GM12878 (cell line): ENCODE data around the gene PUS3. TPM values are rescaled to one million over a fixed set of nuclear protein-coding genes. Genes with fewer than 3 reads are reported as not detected.

ENCODE experiments used
- ATAC-seq: fragments of 200-7000 bp; cut with Tn5 transposase; 3 replicates; pipeline ENCODE4 v1.9.1; 2020; ENCODE audit warnings: mild to moderate bottlenecking, moderate library complexity
- BruUV-seq: library from RNA; stranded (reverse); fragments of 400-500 nt; replicated peaks from 2 replicates; lab custom pipeline; 2021; lab: Mats Ljungman, UMichigan
- CTCF ChIA-PET: fragments of 300-600 bp; sonication (Branson Sonifier 250); formaldehyde crosslinking; extraction: SDS; loops from one replicate; lab custom pipeline; 2021; ENCODE audit warnings: inconsistent platforms; lab: Yijun Ruan, JAX
- POLR2A ChIA-PET: fragments of 350-600 bp; formaldehyde crosslinking; extraction: SDS; loops from one replicate; lab custom pipeline; 2021; ENCODE audit warnings: inconsistent platforms; lab: Charles Lee
- RAD21 ChIA-PET: fragments of 300-600 bp; sonication (Branson Sonifier 250); formaldehyde crosslinking; loops from one replicate; lab custom pipeline; 2023; ENCODE audit warnings: antibody characterized with exemption; ENCODE audit not compliant: unreplicated experiment; lab: Charles Lee
- SMC1A ChIA-PET: fragments of 300-600 bp; sonication (Branson Sonifier 250); formaldehyde crosslinking; loops from one replicate; lab custom pipeline; 2023; ENCODE audit not compliant: unreplicated experiment, uncharacterized antibody; lab: Charles Lee
- DNase-seq: peaks from one replicate; pipeline ENCODE4 v3.0.0-alpha.2; 2011; ENCODE audit warnings: low read depth, low spot score
- FAIRE-seq: peaks from 3 replicates; lab custom pipeline; 2011; peaks lifted over from hg19 to GRCh38; lab: Jason Lieb, UNC
- H2AFZ ChIP-seq: 2 replicates; pipeline ENCODE4 v1.6.0; 2011; ENCODE audit warnings: low read depth, low read length, control low read depth; ENCODE audit not compliant: control insufficient read depth
- H3K27ac ChIP-seq: 2 replicates; pipeline ENCODE4 v1.5.1; 2011; ENCODE audit warnings: control low read depth; ENCODE audit not compliant: control insufficient read depth, insufficient read depth
- H3K27me3 ChIP-seq, 2 experiments: replicated peaks in 1 of 2; 2 replicates each; pipeline versions ENCODE4 v1.6.0 to v1.6.1; 2011; ENCODE audit warnings: low read length in 1 of 2; ENCODE audit not compliant: control insufficient read depth in 2 of 2, insufficient read depth in 2 of 2
- H3K36me3 ChIP-seq, 2 experiments: 2 replicates each; pipeline ENCODE4 v1.5.1; 2011; ENCODE audit warnings: low read length in 1 of 2; ENCODE audit not compliant: control insufficient read depth in 2 of 2, insufficient read depth in 2 of 2
- H3K4me1 ChIP-seq: 2 replicates; pipeline ENCODE4 v1.6.1; 2011; ENCODE audit warnings: mild to moderate bottlenecking, low read length, moderate library complexity, mixed read lengths; ENCODE audit not compliant: control insufficient read depth, insufficient read depth
- H3K4me2 ChIP-seq: 2 replicates; pipeline ENCODE4 v1.6.0; 2011; ENCODE audit warnings: control low read depth; ENCODE audit not compliant: control insufficient read depth, insufficient read depth
- H3K4me3 ChIP-seq: fragments of 200-600 bp; sonication (generic); 2 replicates; pipeline ENCODE4 v1.5.1; 2016
- H3K79me2 ChIP-seq: 2 replicates; pipeline ENCODE4 v1.6.0; 2011; ENCODE audit warnings: low read length; ENCODE audit not compliant: control insufficient read depth, insufficient read depth
- H3K9ac ChIP-seq: 2 replicates; pipeline ENCODE4 v1.8.0; 2011; ENCODE audit warnings: low read length, control low read depth, mixed read lengths; ENCODE audit not compliant: control insufficient read depth, insufficient read depth
- H3K9me3 ChIP-seq: replicated peaks from 3 replicates; pipeline ENCODE4 v1.5.1; 2011; ENCODE audit warnings: mild to moderate bottlenecking, low read length; ENCODE audit not compliant: control insufficient read depth, insufficient read depth
- H4K20me1 ChIP-seq: 2 replicates; pipeline ENCODE4 v1.6.0; 2011; ENCODE audit not compliant: control insufficient read depth, insufficient read depth
- CHD1 ChIP-seq: IDR thresholded peaks from 2 replicates; pipeline ENCODE4 v1.6.1; 2012; ENCODE audit warnings: low read depth, low read length, improper control_type of control experiment
- FOS ChIP-seq: IDR thresholded peaks from 3 replicates; pipeline ENCODE4 v1.6.1; 2011; ENCODE audit warnings: borderline replicate concordance; ENCODE audit not compliant: insufficient read length; ENCODE audit errors: extremely low read depth
- GABPA ChIP-seq: IDR thresholded peaks from 2 replicates; pipeline ENCODE4 v1.6.1; 2014; ENCODE audit warnings: antibody characterized with exemption, low read depth, mild to moderate bottlenecking, inconsistent platforms
- JUNB ChIP-seq: IDR thresholded peaks from 2 replicates; pipeline ENCODE4 v1.6.1; 2016; ENCODE audit warnings: antibody characterized with exemption, mild to moderate bottlenecking
- LARP7 ChIP-seq: fragments of 450-650 bp; IDR thresholded peaks from 2 replicates; pipeline ENCODE4 v1.6.1; 2017; ENCODE audit warnings: mild to moderate bottlenecking
- MEF2A ChIP-seq: IDR thresholded peaks from 2 replicates; pipeline ENCODE4 v1.6.1; 2011; ENCODE audit warnings: low read depth, mild to moderate bottlenecking, low read length, moderate library complexity; ENCODE audit not compliant: insufficient read depth
- RUNX3 ChIP-seq: IDR thresholded peaks from 2 replicates; pipeline ENCODE4 v1.6.1; 2012; ENCODE audit warnings: low read length, inconsistent platforms
- SMAD1 ChIP-seq: fragments of 450-650 bp; IDR thresholded peaks from 2 replicates; pipeline ENCODE4 v1.6.1; 2018; ENCODE audit warnings: mild to moderate bottlenecking, low read depth; ENCODE audit not compliant: partially characterized antibody
- SMAD5 ChIP-seq: IDR thresholded peaks from 2 replicates; pipeline ENCODE4 v1.6.1; 2016; ENCODE audit warnings: antibody characterized with exemption, low read depth
- YBX1 ChIP-seq: fragments of 450-650 bp; IDR thresholded peaks from 2 replicates; pipeline ENCODE4 v1.6.1; 2016; ENCODE audit warnings: antibody characterized with exemption
- ZNF207 ChIP-seq: fragments of 450-650 bp; IDR thresholded peaks from 2 replicates; pipeline ENCODE4 v1.6.1; 2014; ENCODE audit warnings: antibody characterized with exemption, mild to moderate bottlenecking, borderline replicate concordance
- WGBS: methylation state at CpG from one replicate; pipeline ENCODE4 v1.1.6; 2016; ENCODE audit warnings: low lambda C conversion rate; ENCODE audit not compliant: insufficient replicate concordance, insufficient coverage; ENCODE audit errors: missing lambda C conversion rate; 5-methylcytosine and 5-hydroxymethylcytosine counted together
- in situ Hi-C: fragments of 300-500 bp; cut with MboI; formaldehyde crosslinking; loops from 9 replicates; pipeline ENCODE4 v1.14.3; 2018; ENCODE audit warnings: mixed read lengths
- intact Hi-C: fragments of 100-400 bp; cut with micrococcal nuclease; formaldehyde crosslinking; loops from one replicate; pipeline ENCODE4 v1.14.2; 2022; ENCODE audit not compliant: unreplicated experiment
- polyA plus RNA-seq, 11 experiments: library from polyadenylated mRNA; depleted of rRNA in 4 of 11; unstranded in 6 of 11; stranded (reverse) in 5 of 11; fragments of >200 nt; fragmentation: Nextera tagmentation in 4 of 11; fragmentation: Illumina TruSeq in 1 of 11; extraction: Ambion mirVana in 4 of 11; extraction: Trizol in 1 of 11; gene quantifications; 1 replicate in 1 of 11; 2 replicates in 10 of 11; pipeline versions ENCODE4 v1.2.1 to v1.2.3, GENCODE V29; 2011 to 2016; ENCODE audit warnings: inconsistent platforms in 2 of 11, missing spikeins in 2 of 11, low read depth in 1 of 11
- total RNA-seq, 4 experiments: library from RNA; depleted of rRNA in 3 of 4; stranded (reverse); fragments of >200 nt in 3 of 4; fragmentation: Illumina TruSeq in 1 of 4; extraction: Trizol in 1 of 4; gene quantifications; 2 replicates each; pipeline versions ENCODE4 v1.2.1 to v1.2.3, GENCODE V29; 2013 to 2021
- TF ChIP-seq, protein P1 (sequence below): fragments of 450-650 bp; IDR thresholded peaks from 2 replicates; pipeline ENCODE4 v1.6.1; 2017; ENCODE audit warnings: mild to moderate bottlenecking, moderate library complexity

PUS3 gene
- total and polyA plus RNA-seq, 10 of the 15 experiments (the other 5 are each of a cell fraction or from before 2014, with no cell fraction given), result 10.9 to 22.4 (median 14.3) TPM

DNA sequence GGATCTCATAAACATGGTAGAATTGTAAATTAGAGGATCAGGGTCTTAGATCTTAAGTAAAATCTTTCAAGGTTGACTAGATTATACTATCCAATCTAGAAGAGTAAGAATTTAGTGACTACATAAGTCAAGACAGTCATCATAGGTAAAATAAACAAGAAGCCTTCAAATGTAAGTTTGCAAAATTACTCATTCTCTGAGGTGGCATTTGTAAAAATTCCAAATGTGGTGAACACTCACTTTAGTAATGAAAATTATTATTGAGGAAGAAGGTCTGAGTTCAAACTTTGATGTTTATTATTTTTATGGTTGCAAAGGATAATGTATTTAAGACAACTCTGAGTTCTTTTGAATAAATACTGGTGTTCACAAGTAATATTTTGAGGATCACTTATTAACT, 10.9 kb downstream of the PUS3 start:
- peaks cover 25% of the 10 kb centered on the region for H3K79me2 ChIP-seq
- FAIRE-seq, result no peak
- H2AFZ ChIP-seq, result no peak overlapping the region
- H3K9me3 ChIP-seq, result no peaks in the 10 kb centered on the region
- ATAC-seq, result no peak
- SMC1A ChIA-PET, result interaction anchor here (0.7 to 1.7 kb wide), 4 partner anchors 11 to 322 kb away, joined by 3 to 4 read pairs (median 4); partner anchors contain the start of genes EI24 and PUS3
- H3K36me3 ChIP-seq, result peaks cover 0 to 17% of the 10 kb centered on the region in 2 experiments; a peak in 1 of 4 replicates
- no peak for TF ChIP-seq GABPA
- TF ChIP-seq FOS, result no peak
- no peak for TF ChIP-seq RUNX3
- no peak overlapping the region for H3K27ac ChIP-seq
- H3K27me3 ChIP-seq, result no peaks in the 10 kb centered on the region
- H3K4me3 ChIP-seq, result no peak overlapping the region
- H3K9ac ChIP-seq, result no peak overlapping the region
- in situ Hi-C loops, result loop anchor here (25.0 kb wide), 1 partner anchor 930 kb away; the partner anchor contains the start of gene CCDC15
- no peak overlapping the region for H3K4me2 ChIP-seq
- no peak for DNase-seq
- CTCF ChIA-PET, result no interaction called here
- POLR2A ChIA-PET, result interaction anchor here (1.0 kb wide), 1 partner anchor 14 kb away, joined by 3 read pairs; no protein-coding TSS in a partner anchor
- no TSS peak for BruUV-seq
- no peaks in the 10 kb centered on the region for H4K20me1 ChIP-seq
- intact Hi-C loops, result no loop called here
- H3K4me1 ChIP-seq, result no peaks in the 10 kb centered on the region
- RAD21 ChIA-PET, result no interaction called here

DNA sequence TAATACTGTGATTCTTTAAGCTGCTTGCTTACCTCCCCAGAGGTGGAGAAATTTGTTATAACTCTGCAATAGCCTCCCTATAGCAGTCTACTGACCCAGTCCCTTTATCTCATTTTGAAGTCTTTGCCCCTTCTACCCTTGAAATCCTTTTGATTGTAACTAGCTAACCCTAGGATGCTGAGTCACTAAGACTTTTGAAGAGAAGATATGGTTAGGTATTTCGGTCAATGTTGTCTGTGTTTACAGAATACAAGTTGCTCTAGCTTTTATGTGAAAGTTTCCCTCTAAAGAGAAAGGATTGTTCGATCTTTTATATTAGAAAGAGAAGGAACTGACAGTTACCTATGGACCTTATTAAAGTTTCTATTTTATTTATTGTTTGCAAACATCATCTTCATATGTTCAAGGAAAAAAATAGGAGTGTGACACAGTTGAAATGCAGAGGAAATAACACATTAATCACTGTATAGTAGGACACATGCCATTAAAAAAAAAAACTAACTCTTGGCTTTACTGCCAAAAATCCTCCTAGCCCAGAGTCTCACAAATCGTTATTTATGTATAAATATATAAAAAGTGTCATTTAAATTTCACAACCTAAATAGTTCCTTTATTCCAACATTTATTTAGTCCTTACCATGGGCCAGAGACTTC, 12.4 kb downstream of the PUS3 start:
- TSS peak; percentile 37 for BruUV-seq
- H3K79me2 ChIP-seq, result peaks cover 29% of the 10 kb centered on the region
- TF ChIP-seq CHD1 (no peak), SMAD1 (no peak), ZNF207 (no peak), JUNB (no peak), SMAD5 (no peak), YBX1 (no peak), MEF2A (no peak), LARP7 (no peak)
- TF ChIP-seq, protein P1, sequence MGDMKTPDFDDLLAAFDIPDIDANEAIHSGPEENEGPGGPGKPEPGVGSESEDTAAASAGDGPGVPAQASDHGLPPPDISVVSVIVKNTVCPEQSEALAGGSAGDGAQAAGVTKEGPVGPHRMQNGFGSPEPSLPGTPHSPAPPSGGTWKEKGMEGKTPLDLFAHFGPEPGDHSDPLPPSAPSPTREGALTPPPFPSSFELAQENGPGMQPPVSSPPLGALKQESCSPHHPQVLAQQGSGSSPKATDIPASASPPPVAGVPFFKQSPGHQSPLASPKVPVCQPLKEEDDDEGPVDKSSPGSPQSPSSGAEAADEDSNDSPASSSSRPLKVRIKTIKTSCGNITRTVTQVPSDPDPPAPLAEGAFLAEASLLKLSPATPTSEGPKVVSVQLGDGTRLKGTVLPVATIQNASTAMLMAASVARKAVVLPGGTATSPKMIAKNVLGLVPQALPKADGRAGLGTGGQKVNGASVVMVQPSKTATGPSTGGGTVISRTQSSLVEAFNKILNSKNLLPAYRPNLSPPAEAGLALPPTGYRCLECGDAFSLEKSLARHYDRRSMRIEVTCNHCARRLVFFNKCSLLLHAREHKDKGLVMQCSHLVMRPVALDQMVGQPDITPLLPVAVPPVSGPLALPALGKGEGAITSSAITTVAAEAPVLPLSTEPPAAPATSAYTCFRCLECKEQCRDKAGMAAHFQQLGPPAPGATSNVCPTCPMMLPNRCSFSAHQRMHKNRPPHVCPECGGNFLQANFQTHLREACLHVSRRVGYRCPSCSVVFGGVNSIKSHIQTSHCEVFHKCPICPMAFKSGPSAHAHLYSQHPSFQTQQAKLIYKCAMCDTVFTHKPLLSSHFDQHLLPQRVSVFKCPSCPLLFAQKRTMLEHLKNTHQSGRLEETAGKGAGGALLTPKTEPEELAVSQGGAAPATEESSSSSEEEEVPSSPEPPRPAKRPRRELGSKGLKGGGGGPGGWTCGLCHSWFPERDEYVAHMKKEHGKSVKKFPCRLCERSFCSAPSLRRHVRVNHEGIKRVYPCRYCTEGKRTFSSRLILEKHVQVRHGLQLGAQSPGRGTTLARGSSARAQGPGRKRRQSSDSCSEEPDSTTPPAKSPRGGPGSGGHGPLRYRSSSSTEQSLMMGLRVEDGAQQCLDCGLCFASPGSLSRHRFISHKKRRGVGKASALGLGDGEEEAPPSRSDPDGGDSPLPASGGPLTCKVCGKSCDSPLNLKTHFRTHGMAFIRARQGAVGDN, result no peak
- no peaks in the 10 kb centered on the region for H3K4me1 ChIP-seq
- CTCF ChIA-PET, result interaction anchor here (1.1 to 1.5 kb wide), 2 partner anchors 8 to 20 kb away, joined by 6 read pairs; no protein-coding TSS in a partner anchor
- POLR2A ChIA-PET, result interaction anchor here (0.8 kb wide), 1 partner anchor 54 kb away, joined by 3 read pairs; no protein-coding TSS in a partner anchor
- peaks cover 0 to 13% of the 10 kb centered on the region in 2 experiments; a peak in 1 of 4 replicates for H3K36me3 ChIP-seq
- no peak for DNase-seq
- H3K9me3 ChIP-seq, result no peaks in the 10 kb centered on the region
- no peak for FAIRE-seq
- intact Hi-C loops (no loop called here), in situ Hi-C loops (loop anchor here (25.0 kb wide), 1 partner anchor 928 kb away; the partner anchor contains the start of gene CCDC15)
- H3K27ac ChIP-seq, result no peak overlapping the region
- H3K4me3 ChIP-seq, result no peak overlapping the region
- H3K9ac ChIP-seq, result no peak overlapping the region
- no peaks in the 10 kb centered on the region for H3K27me3 ChIP-seq
- WGBS, result 85% methylated on average over 3 of the region's 3 CpGs
- ATAC-seq, result no peak
- H4K20me1 ChIP-seq, result no peaks in the 10 kb centered on the region
- H2AFZ ChIP-seq, result no peak overlapping the region
- RAD21 ChIA-PET, result interaction anchor here (0.8 kb wide), 1 partner anchor 265 kb away, joined by 3 read pairs; the partner anchor contains the start of gene CHEK1
- H3K4me2 ChIP-seq, result peak overlapping the region; percentile 47; the same call in 1 of the 2 replicates
- SMC1A ChIA-PET, result interaction anchor here (0.7 to 1.1 kb wide), 3 partner anchors 8 to 167 kb away, joined by 3 to 4 read pairs (median 3); no protein-coding TSS in a partner anchor
